ENCODE measurements around the gene DYNC2H1. TPM values are rescaled to one million over a fixed set of nuclear protein-coding genes. Genes with fewer than 3 reads are reported as not detected.

DYNC2H1 gene
- total RNA-seq, 1 donor from 2014 or later: 26.2 TPM

GRCh38 chr11:103274025-103274424, 164.8 kb downstream of the DYNC2H1 start:
- no peak for DNase-seq (ENCODE audit: low spot score)

- no peak for DNase-seq (ENCODE audit: low spot score)
These were observed 170.6 kb downstream of the DYNC2H1 start for GRCh38 chr11:103279821-103280220.

DNA sequence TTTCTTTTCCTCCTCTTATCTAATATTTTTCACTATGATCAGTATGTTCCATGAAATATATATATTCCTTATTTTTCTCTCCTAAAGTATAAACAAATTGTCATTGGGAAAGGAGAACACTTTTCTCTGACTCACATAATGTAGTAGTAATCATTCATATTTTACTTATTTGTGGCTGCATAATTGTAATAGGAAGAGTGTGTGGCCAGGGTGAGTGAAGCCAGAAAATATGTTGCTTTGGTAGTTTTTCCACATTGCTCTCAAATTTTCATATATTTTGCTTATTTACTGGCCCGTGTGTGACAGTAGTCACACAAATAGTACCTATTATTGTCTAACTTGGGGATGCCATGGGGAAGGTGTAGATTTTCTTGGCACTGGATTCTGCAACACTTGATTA, 172.1 kb downstream of the DYNC2H1 start:
- no peak for DNase-seq (ENCODE audit: low spot score)

DNA sequence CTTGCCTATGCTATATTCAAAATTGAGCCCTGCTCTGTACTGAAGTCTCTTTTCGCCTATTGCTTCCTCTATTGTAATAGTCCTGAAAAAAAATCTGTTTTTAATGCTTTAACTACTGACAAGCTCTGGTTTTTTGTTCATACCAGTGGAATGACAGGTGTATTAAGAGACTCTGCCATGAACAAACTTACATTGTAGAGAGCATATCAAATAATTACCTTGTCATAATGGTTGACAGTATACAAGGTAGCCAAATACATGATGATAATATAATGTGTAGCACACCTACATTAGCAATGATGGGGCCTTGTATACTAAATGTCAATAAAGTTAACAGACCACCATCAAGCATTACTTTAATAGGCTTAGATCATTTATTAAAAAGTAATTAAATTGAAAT, 175.0 kb downstream of the DYNC2H1 start:
- DNase-seq (ENCODE audit: low spot score): no peak

DNA sequence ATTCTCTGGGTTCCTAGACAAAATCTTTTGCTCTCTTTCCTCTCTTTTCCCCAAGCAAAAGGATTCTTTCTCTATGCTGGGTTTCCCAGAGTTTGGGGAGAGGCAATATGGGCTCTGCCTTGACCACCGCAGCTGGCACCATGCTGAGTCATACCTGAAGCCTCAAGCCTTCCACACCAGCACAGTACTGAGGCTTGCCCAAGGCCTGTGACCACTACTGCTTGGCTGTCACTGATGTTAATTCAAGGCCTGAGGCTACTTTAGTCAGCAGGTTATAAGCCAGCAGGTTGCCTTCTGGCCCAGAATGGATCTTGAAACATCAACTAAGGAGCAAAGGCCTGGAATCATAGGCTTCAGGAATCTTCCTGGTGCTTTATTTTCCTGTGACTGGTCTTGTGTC, 185.3 kb downstream of the DYNC2H1 start:
- DNase-seq (ENCODE audit: low spot score): no peak

GRCh38 chr11:103295704-103296103, 186.5 kb downstream of the DYNC2H1 start:
- no peak for DNase-seq (ENCODE audit: low spot score)

DNA sequence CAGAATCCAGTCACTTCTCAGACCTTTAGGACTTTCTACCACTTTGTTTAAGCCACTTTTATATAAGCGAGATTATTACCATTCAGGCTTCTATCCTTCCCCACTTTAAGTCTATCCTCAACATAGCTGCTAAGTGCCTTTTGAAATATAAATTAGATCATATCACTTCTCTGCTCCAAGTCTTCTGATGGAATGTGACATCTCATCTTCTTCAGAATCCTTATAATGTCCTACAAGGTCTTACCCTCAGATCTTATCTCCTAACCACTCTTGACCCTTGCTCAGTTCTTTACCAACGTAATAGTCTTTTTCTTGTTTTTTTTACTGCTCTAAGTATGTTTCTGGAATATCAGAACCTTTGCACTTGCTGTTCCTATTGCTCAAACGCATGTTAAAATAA, 188.7 kb downstream of the DYNC2H1 start:
- DNase-seq (ENCODE audit: low spot score): no peak

GRCh38 chr11:103315248-103315647, 206.0 kb downstream of the DYNC2H1 start:
- no peak for DNase-seq (ENCODE audit: low spot score)

- DNase-seq (ENCODE audit: low spot score): no peak
These were observed 207.9 kb downstream of the DYNC2H1 start for GRCh38 chr11:103317118-103317517.

DNA sequence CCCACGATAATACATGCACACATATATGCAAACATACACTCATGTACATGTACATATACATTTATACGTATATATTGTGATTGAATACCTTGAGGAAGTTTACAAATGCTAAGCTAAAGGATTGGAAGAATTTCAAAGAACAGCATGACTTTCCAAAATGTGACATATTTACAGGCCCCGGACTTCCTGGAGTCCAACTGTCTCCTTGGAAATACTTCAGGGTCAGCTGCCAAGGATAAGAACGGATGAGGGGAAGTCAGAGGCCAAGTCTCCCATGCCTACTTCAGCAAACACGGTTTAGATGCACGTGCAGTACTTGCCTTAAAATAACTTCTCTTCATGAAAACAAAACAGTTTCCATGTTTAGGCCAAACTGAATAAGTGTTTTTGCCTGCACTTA, 213.6 kb downstream of the DYNC2H1 start:
- DNase-seq (ENCODE audit: low spot score): no peak

DNA sequence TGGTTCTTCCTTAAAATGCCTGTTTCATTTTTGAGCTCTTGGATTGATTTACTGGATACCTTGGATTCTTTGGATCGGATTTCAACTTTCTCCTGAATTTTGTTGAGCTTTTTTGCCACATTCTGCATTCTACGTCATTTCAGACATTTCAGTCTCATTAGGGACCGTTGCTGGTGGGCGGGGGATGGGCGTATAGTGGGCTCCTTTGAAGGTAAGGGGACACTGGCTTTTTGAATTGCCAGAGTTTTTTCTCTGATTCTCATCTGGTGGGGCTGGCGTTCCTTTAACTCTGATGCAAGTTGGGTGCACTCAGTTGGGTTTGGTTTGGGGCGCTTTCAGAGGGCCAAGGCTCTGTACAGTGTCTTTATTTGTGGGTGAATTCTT, 216.5 kb downstream of the DYNC2H1 start:
- DNase-seq (ENCODE audit: low spot score): no peak

DNA sequence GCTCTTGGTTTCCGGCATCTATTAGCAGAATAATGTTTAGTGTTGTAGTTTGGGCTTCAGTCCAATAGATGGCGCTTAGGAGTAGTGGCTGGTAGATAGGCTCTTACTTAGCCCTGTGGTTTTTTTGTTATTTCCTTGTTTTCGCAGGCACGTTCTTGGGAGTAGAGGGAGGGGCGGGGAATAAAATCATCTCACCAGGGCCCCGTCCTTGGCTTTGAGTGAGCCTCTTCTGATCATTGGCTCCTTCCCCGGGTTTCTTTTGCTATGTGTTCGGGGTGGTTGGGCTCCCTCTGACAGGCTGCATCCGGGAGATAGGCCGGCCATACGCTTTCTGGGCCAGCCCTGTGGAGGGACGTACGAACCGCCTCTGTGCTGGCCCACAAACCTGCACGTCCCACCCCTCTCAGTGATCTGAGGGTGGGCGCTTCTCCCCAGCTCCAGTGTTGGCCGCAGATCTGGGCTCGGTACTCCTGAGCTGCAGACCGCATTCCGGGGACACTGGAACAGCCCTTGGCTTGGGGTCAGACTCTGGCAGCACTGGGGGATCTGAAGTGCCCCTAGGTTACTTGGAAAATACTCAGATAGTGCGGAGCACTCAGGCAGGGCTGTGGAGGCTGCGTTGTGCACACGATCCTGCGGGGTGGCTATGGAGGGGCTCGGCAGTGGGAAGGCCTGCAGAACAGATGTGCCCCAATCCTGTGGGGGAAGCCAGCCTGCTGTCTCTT, 217.0 kb downstream of the DYNC2H1 start:
- no peak for DNase-seq (ENCODE audit: low spot score)

DNA sequence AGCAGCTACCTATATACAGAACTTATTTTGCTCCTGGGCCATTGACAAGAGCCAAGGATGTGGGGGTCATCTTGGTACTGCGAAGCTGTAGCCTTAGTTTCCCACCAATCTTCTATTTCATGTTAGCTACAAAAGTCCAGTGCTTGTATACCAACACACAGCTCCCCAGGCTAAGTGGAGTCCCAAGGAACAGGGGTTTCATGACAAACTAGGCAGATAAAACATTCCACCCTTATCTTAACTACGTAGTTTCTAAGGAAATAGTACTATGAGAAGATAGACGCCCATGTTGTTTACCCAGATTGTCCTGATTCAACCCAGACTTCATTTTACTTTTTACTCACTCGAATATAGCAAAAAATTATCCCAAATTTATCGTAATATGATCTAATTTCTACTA, 218.5 kb downstream of the DYNC2H1 start:
- DNase-seq (ENCODE audit: low spot score): no peak

GRCh38 chr11:103332409-103332808, 223.2 kb downstream of the DYNC2H1 start:
- no peak for DNase-seq (ENCODE audit: low spot score)

GRCh38 chr11:103338621-103339484, 229.6 kb downstream of the DYNC2H1 start:
- DNase-seq (ENCODE audit: low spot score): no peak

- no peak for DNase-seq (ENCODE audit: low spot score)
These were observed 230.2 kb downstream of the DYNC2H1 start for GRCh38 chr11:103339485-103339857.

- no peak for DNase-seq (ENCODE audit: low spot score)
These were observed 231.7 kb downstream of the DYNC2H1 start for GRCh38 chr11:103340956-103341355.

DNA sequence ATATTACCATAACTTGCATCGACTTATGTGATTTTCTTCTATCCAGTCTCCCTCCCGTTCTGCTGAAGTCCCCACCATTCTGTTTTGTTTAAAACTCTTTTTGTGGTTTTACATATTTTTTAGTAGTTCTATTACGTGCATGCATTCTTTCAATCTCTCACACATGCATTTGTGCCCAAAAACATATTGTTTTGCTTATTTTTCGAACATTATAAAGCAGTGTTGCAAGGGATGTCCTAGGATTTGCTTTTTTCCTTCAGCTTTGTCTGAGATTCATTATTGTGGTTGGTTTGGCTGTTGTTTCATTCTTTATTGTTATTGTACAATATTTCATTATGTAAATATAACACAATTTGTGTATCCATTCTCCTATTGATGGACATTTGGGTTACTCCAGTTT, 235.7 kb downstream of the DYNC2H1 start:
- no peak for DNase-seq (ENCODE audit: low spot score)

DNA sequence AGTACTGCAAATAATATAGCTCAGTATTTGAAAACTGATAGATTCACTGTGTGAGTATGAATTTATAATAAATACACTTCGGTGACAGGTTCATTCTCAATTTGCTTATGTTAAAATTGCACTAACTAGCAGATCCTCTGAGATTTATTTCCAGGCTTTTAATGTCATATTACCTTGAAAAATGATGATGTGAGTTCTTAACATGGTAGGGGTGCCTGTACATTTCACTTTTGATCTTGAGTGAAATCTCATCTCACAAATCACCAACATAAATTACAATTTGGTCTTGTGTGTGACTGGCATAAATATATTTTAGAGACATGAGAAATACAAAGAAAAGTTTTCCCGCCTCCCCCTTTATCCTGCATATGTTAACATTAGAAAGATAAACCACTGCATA, 240.4 kb downstream of the DYNC2H1 start:
- no peak for DNase-seq (ENCODE audit: low spot score)

DNA sequence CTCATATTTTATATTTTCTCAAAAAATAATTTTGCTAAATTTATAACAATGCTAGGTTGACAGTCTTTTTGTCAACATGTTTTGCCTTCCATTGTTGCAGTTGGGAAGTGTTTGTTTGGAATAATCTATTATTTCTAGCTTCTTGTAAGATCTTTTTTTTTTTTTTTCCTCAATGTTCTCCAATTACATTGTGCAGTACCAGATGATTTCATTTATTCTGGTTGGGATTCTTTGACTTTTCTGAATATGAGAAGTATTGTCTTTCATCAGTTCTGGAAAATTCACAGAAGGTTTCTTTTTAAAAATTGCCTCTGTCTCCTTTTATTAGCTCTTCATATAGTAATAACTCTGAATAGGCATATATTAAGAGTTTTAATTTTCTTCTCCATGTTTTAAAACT, 245.4 kb downstream of the DYNC2H1 start:
- DNase-seq (ENCODE audit: low spot score): no peak

DNA sequence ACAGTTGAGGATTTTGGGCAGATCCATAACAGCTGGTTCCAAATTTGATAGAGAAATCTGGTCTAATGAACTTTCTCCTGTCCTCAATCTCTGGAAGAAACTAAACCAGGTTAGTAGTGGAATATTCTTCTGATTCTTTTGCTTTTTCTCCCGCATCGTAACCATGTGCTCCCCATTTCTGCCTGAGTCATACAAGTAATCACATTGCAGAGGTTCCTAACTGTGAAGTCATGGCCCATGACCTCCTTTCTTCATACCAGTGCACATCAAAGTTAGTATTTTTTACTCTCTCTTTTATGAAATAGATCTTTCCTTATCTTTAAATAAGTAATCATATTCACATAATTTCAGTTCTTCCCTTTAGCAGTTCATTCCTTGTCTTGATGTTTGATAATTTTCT, 249.0 kb downstream of the DYNC2H1 start:
- no peak for DNase-seq (ENCODE audit: low spot score)

DNA sequence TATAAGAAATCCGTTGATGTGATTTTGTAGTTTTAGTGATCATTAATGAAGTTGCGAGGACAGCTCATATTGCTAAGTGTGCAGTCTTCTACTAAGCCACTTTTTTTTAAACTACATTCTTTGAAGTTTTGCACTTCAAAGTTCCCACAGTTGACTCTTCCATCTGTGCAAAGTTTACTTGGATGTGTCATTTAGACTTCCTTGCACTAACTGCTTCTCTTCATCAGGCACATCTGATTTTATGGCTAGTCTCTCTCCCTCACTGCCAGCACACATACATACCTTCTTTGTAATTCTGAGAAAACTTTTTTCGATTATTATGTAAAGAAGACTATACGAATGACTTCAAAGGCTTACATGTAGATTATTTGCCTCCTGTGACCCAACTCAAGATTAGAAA, 250.0 kb downstream of the DYNC2H1 start:
- DNase-seq (ENCODE audit: low spot score): no peak

DNA sequence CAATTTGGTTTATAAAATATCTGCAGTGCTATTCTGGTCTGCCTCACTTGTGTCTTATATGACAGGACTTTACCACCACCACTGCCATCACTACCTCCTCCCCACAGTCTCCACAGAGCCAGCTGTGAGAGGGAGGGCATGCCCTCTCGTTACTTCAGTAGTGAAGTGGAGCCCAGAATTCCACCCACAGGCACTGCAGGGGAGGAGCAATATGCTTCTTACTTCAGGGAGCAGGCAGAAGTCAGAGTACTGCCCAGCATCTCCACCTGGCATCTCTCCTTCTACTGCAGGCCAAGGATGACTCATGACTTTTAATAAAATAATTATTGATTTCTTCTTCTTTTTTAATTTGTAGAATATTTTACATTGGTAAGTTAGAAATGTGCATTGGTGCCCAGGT, 255.5 kb downstream of the DYNC2H1 start:
- DNase-seq (ENCODE audit: low spot score): no peak
